ENCODE measurements around the gene MARCHF3.
A peak's percentile ranks its signal among the peaks of the same experiment; 100 is the strongest.
"Not testable (repeated sequence)": the region's sequence is repeated elsewhere in the genome, so short reads cannot be mapped to it uniquely, and the experiment has no call there.

Gene MARCHF3

DNA sequence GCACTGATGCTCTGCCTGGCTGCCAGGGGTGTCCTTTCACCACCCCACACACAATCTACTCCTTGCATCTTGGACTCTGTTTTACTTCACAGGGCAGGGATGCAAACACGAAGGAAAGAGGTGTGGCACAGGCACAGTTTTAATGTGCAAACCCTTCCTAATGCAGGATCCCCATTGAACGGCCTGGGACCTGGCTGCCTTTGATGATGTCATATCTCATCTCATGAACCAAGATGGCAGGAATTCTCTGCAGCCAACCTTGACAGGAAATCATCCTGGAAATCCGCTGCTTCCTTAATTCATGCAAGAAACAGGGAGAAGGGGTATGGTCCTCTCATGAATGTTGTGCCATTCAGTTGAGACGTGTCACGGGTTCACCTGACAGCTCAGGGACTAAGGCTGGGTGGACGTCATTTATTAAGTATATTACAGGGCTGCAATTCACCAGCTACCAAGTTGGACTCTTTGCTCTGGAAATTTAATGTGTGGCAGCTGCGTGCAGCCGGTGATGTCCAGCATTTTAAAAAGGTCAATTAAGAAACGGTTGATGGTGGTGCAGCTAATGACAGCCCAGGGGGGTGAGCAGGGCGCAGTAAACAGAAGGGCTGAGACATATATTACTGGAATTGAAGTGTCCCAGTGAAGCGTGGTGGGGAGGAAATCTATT is 161.9 kb downstream of the MARCHF3 start:
- no peak for DNase-seq

DNA sequence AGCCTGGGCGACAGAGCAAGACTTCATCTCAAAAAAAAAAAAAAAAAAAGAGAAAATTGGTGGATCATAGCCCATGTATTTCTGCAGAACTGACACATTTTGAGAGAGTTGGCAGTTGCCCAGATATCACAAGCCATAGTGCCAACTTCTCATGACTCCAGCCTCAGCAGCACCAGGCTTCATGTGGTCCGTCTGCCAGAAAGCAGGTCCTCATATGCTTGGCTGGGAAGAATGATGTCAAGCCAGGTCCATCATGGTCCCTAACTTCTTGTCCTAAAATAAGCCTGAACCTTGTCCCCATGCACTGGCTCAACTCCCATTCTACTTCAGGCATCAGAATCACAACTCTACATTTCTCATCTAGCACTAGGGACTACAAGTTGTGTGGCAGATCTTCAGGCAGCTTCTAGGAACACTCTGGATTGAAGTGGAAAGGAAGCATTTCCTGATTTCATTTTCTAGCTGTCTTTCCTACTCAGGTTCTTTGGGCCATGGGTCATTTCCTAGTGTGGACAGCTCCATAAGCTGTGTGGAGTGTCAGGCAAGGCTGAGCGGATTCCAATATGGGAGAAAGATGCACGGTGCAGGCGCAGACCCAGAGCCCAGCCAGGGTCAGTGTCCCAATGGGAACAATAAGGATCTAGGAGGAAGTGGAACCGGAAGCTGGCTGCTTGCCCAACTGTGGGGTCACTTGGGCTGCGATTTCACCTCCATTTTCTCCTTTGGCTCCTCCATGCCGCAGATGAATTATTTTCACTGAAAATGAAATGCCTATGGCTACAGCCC is 163.3 kb downstream of the MARCHF3 start:
- no peak for DNase-seq

DNA sequence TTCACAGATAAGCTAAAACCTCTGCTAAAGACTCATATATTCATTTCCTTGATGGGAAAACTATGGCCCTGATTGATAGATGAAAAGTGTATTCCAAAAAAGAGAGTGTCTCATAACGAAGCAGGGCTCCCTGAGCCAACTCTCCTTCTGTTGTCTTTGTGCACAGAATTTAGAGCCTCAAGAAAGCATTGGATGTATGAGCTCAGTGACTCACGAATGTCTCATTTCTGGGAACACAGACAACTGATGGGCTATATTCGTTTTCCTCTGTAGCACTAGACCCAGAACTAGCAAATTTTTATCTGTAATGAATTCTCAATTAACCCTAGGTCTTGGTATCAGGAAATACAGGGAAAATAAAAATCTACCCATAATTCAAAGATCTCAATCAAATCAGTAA is 165.1 kb downstream of the MARCHF3 start:
- no peak for DNase-seq

DNA sequence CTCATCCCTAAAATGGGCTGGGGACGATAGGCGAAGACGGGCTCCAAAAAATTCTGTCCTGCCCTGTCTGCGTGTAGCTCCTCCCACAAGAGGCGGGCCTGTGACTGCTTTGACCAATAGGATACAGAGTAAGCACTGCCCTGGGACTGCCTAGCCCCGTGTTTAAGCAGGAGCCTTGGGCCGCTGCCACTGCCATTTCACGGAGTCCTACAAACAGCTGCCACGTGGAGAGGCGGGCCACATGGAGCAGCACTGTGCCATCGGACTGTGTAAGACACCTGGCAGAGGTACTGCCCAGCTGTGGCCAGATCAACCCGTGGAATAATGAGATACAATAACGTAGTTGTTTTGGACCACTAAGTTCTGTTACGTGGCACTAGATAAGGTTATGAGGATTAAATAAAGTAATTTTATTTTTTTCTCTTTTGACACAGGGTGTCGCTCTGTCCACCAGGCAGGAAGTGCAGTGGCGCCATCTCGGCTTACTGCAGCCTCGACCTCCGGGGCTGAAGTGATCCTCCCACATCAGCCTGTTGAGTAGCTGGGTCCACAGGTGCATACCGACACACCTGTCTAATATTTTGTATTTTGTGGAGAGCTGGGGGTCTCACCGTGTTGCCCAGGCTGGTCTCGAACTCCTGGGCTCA is 166.2 kb downstream of the MARCHF3 start:
- no peak for DNase-seq

DNA sequence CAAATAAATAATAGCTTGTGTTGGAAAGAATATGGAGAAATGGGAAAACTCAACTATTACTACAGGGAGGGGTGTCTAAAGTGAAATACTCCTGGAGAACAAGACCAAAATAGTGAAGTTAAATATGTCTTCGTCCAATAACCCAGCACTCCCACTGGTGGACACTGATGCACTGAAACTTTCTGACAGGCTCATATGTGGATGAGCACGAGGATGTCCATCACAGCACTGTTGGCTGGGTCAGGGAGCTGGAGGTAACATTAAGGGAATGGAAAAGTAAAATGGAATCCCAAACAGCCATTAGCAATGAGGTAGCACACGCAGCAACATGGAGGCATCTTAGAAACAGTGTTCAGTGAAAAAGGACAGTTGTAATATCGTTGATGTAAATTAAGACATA is 167.0 kb downstream of the MARCHF3 start:
- DNase-seq, result no peak

DNA sequence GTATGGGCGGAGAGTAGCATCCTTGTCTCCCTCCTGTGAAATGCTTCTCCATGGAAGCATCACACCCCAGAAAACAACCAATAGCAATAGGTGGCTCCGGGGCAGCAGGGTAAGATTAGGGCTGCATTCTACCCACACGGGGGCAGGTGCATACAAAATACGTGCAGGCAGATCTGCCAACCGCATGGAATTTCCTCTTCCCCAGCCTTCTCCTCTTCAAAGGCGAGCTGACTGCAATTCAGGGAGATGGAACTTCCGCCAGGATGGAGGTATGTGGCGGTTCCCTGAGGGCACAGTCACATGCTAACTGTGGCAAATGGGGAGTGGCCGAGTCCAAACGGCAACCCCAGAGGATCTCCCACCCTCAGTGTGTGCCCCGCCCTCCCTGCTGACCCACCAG is 171.9 kb downstream of the MARCHF3 start:
- DNase-seq, result no peak

DNA sequence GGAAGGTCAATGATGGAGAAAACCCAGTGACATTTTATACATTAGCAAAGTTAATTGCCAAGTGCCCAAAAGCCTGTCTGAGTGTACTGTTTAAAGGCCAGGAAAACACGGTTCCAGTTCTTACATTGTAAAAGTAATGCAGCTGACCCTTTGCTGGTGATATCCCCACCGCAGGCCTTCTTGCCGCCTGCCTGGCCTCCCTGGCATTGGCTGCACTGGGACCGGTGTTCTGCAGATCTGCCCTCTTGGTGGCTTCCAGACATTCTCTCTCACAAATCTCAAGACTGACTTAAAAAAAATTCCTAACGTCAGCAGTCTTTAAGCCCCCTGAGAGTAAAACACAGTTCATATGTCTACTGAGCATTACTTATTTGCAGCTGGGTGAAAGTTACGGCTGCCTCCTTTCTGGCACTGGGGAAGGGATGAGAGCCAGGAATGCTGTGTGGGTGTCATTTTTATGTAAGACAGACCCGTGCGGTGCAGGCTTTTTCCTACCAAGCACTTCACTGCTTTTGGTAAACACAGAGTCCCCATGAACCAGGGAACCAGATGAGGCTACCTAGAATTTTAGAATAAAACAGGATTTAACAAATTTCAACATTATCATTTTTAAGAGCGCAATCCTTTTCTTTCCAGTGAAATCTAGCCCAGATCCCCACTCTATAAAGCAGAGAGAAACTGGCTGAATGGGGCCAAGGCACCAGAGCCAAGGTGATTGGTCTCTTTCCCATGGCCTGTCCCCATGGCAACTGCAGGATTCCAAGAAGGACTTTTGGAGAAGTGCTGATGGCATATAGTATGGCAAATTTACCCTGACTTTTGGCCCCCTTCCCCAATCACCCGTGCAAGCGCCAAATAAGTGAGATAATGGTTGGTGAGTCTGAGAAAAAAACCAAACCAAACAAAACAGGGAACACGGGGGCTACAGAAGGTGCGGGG is 172.6 kb downstream of the MARCHF3 start:
- no peak for DNase-seq

DNA sequence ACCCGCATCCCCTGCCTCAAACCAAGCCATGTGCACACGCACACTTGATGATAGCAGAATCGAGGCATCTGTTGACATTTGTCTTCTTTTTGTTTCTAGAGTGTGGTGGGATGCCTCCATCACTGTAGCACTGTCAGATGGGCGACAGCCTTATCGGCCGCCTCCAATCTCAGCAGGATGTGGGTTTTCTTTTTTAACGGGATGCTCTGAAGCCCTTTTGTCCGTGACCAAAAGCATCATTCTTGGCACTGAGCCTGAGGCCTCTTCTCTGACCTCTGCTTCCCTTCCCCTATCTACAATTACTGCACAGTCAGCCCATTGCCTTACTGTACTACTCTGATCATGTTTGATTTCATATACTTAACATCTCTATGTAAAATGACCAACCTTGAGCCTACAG is 175.1 kb downstream of the MARCHF3 start:
- DNase-seq, result no peak

DNA sequence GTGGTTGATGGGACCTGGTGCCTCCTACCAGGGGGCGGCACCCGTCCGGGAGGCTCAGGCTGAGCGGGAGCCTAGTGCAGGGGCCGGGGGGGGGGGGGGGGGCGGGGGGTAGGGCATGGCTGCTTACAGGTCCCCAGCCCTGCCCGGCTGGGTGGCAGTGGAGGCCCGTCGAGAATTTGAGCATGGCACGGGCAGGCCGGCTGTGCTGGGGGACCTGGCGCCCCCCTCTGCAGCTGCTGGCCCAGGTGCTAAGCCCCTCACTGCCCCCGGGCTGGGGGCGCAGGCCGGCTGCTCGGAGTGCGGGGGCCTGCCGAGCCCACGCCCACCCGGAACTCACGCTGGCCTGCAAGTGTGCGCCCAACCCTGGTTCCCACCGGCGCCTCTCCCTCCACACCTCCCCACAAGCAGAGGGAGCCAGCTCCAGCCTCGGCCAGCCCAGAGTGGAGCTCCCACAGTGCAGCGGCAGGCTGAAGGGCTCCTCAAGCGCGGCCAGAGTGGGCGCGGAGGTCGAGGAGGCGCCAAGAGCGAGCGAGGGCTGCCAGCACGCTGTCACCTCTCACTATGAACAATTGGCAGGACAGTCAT is 175.7 kb downstream of the MARCHF3 start:
- no peak for DNase-seq

DNA sequence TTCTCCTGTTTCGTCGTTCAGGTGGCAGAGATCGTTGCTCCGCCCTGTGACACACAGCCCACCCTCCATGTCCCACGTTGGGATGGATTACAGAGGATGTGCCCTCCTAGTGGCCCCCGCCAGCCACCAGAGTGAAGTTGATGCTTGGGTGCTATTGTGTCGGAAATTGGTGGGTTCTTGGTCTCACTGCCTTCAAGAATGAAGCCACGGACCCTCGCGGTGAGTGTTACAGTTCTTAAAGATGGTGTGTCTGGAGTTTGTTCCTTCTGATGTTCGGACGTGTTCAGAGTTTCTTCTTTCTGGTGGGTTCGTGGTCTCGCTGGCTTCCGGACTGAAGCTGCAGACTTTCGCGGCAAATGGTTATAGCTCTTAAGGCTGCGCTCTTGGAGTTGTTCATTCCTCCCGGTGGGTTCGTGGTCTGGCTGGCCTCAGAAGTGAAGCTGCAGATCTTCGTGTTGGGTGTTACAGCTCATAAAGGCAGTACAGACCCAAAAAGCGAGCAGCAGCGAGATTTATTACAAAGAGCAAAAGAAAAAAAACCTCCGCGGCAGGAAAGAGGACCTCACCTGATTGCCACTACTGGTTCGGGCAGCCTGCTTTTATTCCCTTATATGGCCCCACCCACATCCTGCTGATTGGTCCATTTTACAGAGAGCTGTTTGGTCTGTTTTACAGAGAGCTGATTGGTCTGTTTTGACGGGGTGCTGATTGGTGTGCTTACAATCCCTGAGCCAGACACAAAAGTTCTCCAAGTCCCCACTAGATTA is 176.6 kb downstream of the MARCHF3 start:
- not testable (repeated sequence) for DNase-seq

DNA sequence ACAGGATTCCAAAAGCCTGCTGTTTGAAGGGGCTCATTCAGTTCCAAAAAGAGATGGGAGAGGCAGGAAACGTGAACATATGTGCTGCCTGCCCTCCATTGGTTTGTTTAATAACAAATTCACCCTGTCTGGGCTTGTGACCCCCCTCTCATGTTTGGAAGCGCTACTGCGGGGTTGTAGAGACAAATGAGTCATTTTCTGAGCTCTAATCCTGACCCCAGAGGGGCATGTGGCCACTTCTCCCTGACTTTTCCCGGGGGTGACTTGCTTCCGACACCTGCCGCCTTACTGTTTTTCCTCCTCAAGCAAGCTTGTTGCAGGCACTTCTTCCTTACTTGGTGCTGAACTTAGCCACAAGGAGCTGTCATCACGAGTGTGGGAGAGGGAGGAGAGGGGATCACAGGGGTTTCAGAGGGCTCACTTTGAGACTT is 177.5 kb downstream of the MARCHF3 start:
- no peak for DNase-seq

DNA sequence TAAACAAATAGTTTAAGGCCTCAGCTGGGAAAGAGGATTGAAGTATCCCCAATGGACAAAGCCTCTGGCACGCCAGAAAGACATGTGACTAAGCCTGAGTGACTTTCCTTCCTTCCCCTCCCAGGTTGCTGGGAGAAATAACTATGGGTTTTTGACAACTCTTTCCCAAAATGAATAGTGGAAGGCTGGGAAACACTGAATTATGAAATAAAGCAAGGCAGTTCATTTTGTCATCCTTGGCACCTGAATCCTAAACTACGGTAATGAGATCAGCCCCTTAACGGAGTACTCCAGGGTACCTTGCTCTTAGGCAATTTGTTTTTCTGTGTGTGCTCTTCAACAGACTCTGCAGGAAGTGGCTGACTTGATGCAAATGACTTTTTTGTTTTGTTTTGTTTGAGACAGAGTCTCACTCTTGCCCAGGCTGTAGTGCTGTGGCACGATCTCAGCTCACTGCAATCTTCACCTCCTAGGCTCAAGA is 178.2 kb downstream of the MARCHF3 start:
- DNase-seq, result no peak

DNA sequence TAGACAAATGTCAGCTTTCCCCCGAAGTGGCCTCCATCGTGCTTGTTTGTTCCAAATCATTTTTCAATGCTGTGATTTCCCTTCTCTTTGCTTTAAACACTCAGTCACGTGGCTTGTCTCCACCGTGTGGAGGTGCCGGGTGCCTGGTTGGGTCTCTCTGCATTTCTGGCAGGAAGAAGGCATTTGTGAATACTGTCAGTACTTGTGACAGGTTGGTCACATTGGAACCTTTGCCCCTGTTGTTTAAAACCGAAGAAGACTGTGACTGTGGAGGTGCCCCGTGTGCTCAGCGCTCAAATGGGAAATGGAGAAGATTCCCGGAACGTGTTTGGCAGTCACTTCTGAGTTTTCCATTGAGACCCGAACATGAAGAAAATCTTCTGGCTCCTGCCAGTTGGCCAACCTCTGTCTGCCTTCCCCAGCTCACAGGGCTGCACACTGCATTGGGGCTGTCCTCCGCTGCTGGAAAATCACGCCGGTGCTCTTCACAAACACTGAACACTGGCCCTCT is 178.8 kb downstream of the MARCHF3 start:
- DNase-seq, result no peak

DNA sequence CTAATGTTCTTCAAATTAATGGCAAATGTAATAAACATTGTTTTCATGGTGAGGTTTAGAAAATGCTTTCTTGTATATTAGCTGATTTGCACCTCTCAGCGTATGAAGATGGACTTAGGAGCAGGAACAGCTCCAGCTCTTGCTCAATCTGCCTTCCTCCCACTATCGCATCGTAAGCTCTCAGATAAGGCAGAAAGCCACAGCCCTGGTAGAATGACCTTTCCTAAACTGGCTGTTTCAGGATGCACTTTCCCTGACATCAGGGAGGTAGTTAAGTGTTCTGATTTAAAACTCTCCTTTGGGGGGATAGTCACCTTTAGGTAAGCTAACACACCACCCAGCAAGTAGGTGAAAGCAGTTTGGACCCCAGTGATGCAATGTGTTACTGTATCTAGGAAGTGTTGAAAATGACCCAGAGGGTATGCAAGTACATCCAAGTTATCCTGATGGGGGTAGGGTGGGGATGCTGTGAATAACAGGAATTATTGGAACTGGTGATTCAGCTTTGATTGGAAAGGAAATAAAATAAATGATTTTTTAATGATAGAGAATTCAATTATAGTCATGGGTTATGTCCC is 181.2 kb downstream of the MARCHF3 start:
- DNase-seq, result no peak

DNA sequence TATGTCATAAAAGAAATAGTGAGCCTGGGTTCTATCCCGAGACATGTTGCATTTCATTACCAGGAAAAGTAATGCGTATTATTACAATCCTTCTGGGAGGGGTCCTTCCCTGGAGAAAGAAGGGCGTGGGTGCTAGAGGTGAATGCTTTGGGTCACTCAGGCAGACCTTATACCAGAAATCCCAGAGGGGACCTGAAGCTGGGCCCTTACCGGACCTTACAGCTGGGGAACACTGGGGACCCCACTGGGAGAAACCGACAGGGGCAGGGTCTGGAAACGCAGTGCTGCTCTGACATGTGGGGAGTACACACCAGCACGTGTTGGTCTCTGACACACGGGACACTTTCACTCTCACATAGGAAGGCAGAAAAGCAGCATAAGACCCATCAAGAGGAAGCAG is 182.1 kb downstream of the MARCHF3 start:
- DNase-seq, result no peak

DNA sequence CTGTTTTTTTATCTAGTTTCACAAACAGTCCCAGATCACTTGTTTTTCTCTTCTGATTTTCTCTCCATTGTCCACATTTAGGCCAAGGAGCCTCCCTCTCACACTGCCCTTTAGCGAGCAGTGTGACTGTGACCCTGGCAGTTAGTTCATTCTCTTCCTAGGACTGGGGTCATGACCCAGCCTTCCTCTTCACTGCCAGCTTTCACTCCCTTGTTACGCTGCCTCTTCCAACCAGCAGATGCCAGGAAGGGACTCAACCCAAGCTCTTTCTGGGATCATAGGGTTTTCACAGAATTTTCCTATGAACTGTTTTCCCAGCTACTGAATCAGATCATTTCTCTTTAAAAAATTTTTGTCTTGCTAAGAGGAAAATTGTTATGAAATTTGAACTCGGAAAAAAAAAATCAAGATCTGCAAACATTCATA is 182.5 kb downstream of the MARCHF3 start:
- no peak for DNase-seq

DNA sequence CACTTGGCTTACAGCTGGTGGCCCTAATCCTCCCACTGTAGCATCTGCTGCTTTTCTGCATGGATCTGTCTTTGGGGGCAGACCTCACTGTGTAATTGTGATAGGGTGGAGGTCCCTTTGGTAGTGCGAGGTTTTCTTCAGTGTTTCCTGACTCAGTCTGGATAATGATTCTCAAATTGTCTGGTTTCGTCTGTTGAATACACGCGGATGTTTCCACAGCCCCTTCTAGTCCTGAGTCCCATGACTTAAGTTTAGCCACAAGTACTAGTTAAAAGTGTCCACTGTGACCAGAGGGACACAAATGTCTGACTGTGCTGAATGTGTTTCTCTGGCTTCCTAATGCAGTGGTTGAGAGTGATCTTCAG is 182.9 kb downstream of the MARCHF3 start:
- no peak for DNase-seq

DNA sequence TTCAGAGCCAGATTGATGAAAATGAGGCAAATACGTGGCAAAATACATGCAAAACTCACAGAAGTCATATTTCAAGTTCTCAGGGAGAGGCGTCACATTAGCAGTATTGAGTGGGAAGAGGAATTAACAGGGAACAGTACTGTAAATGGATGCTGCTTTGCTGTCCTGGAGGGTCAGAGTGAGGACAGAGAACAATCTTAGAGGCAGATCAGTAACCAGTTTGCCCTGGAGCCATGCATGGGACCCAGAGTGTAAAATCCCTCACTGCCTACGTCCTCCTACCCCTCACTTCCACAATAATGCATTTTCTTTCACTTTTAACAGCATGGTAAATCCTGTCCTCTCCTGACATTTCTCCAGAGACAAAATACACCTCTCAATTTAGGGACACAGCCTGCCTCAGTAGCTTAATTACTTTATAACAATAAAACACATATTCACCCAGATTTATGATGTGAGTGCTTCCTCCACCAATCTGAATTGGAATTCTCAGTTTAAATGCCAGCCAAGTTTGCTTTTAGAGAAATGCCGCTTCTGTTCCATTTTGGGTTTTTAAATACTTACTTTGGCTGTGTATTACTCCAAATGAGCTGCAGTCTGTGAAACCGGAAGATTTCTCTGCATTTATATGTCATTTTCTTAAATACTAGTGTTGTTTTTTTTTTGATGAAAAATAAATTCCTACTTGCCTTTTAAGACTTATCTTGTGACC is 183.5 kb downstream of the MARCHF3 start:
- DNase-seq, result no peak

DNA sequence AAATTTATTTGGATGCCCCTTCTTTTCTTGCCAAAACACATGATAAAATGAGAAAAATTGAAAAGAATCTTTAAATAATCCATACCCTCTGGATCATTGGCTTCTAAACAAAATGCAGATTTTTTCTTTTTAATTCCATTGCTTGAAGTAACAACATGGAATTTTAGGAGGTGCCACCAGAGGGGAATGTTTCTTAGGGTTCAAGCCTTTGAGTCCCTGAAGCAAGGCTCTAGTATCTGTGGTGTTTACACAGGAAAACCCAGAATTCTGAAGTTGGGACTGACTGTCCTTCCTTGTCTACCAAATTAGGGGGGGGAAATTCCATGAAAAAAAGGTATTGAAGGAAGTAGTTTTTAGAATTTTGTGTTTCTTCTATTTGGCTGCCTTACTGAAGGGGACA is 184.0 kb downstream of the MARCHF3 start:
- DNase-seq, result no peak

DNA sequence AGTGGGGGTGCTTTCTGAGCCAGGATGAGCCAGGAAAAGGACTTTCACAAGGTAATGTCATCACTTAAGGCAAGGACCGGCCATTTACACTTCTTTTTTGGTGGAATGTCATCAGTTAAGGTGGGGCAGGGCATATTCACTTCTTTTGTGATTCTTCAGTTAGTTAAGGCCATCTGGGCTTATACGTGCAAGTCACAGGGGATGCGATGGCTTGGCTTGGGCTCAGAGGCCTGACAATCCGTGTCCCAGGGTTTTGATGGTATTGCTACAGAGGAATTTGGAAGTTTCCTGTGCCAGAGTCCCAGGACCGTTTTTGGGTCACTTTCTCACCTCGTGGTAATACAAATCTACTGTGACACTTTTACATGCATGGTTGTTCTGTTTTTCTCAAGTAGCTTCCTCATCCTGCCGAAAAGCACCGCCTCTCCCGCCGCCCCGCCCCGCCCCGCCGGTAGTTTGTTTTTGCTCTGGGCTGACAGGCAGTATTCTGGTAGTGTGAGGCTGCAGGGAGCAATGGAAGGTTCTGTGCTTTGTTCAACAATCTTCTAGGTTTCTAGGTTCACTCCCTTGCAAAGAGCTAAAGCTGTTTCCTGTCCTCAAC is 184.8 kb downstream of the MARCHF3 start:
- peak; percentile 59 for DNase-seq
